HG03469 (cell line): ENCODE measurements around the gene CSF1R.
"Not testable (repeated sequence)": the region's sequence is repeated elsewhere in the genome, so short reads cannot be mapped to it uniquely, and the experiment has no call there.

ENCODE experiments used
- ATAC-seq: cut with Tn5 transposase; IDR thresholded peaks from one replicate; pipeline ENCODE4 v1.9.1; 2021; ENCODE audit warnings: mild to moderate bottlenecking, moderate library complexity, moderate number of reproducible peaks; ENCODE audit not compliant: unreplicated experiment

The CSF1R gene

DNA sequence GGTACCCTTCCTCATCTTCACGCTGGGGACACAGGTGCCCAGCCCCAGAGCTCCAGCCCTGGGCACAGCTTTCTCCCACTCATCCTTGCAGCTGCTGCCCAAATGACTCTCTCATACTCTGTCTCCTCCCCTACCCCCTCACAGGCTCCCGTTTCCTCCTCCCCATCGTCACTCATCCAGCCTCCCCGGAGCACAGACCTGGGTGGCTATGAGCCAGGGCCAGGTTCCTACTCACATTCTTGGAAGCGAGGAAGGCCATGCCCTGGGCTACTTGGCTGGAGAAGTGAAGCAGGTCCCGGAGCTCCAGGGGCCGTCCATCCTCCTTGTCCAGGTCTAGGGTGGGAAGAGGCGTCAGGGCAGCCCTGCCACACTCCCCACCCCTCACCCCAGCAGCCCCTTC lies 29.3 kb downstream of the CSF1R start:
- ATAC-seq = no peak

DNA sequence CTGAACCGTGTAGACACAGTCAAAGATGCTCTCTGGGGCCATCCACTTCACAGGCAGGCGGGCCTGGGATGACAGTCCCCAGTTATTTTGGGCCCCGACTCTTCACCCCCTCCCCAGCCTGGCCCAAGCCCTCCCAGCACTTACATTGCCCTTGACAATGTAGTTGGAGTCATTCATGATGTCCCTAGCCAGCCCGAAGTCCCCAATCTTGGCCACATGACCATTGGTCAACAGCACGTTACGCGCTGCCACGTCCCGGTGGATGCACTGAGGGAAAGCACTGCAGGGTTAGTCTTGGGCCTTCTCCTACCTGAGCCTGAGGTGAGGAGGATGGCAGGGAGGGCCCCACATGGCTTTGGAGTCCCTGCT lies 30.3 kb downstream of the CSF1R start:
- ATAC-seq = no peak

DNA sequence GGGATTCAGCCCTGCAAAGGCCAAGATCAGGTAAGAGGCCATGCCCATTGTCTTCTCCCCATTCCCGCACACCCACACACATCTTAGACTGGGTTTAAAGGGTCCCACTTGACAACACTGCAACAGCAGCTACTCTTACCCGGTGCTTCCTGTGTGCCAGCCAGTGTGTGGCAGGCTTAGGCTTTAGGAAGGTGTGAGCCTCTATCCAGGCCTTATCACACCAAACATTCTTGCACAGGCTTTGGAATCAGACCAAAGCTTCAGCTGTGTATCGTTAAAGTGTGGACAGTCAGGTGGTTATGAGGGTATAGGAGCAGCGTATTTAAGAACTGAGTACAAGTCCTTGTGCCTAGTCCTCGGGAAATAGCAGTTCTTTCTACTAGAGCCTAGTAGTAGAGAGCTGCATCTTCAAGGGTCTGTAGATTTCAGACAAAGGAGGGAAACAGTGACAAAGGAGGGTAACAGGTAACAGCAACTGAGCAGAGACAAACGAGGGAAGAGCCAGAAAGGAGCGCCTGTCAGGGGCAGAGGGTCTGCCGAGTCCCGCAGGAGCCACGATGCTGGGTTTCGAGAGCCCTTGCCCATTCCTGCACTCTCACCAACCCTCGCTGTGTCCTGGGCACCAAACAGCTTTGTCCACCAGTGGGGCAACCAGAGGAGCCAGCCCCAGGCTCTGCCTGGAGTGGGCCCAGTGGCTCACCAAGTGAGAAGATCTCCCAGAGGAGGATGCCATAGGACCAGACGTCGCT lies 30.9 kb downstream of the CSF1R start:
- no peak for ATAC-seq

DNA sequence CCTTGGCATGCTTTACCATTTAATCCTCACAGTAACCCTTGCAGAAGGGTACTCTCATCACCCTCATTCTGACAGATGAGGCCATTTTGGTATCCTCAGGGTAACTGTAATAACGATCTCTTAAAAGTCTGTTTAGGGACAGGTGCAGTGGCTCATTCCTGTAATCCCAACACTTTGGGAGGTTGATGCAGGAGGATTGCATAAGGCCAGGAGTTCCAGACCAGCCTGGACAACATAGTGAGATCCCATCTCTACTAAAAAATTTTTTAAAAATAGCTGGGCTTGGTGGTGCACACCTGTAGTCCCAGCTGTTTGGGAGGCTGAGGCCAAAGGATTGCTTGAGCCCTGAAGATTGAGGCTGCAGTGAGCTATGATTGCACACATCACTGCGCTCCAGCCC lies 31.8 kb downstream of the CSF1R start:
- ATAC-seq = no peak

DNA sequence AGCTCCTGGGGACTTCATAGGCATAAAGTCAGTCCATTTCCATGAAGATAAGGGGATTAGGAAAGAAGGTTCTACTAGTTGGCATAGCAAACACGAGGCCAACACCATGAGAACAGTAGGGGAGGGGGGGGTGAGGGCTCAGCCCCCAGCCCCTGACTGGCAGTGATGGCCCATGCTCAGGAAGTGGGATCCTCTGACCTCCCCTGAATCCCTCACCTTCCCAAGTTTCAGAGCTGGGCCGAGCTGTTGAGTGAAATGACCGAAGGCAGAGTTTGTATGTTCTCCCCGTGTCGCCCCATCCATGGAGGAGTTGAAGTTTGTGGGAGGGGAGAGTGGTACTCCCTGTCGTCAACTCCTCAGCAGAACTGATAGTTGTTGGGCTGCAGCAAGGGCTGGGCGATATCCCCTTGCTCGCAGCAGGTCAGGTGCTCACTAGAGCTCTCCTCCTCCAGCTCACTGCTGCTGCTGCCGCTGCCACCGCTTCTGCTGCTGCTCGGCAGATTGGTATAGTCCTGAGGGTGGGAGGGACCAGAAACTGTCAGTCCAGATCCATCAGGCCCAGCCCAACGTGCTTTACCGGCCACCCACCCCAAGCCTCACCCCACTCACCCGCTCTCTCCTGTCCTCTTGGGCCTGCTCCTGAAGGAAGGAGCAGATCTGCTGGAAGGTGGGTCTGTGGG lies 32.5 kb downstream of the CSF1R start:
- ATAC-seq = no peak

DNA sequence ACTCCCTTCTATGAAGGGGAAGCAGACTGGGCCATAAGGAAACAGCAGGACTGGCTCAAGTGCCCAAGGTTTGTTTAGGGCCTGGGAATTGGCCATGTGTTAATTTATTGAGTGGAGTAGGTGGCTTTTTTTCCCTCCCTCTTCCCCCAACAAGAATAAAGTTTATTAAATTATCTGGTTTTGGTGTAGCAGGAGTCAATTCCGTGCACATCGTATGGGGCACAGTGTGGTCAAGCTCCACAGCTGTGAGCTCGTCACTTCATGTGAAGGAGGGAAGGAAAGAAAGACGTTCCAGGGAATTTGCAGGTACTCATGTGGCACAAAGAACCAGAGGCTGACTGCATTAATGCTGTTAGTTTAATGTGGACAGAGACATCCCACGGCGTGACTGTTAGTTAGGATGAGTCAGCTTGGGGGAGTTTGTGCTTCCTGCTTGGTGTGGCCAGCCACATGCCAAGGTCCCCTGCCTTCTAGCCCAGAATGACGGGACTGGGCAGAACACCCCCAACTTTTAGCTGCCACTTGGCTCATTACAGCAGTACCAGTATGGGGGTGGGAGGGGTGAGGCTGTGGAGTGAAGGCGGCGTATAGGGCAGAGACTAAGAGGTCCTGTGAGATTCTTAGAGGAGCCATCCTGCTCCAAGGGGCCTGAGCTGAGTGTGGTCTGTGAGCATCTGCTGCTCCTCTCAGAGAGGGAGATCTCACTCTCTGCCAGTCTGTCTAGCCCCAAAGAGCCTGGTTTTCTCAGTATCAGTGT lies 33.2 kb downstream of the CSF1R start:
- no peak for ATAC-seq

DNA sequence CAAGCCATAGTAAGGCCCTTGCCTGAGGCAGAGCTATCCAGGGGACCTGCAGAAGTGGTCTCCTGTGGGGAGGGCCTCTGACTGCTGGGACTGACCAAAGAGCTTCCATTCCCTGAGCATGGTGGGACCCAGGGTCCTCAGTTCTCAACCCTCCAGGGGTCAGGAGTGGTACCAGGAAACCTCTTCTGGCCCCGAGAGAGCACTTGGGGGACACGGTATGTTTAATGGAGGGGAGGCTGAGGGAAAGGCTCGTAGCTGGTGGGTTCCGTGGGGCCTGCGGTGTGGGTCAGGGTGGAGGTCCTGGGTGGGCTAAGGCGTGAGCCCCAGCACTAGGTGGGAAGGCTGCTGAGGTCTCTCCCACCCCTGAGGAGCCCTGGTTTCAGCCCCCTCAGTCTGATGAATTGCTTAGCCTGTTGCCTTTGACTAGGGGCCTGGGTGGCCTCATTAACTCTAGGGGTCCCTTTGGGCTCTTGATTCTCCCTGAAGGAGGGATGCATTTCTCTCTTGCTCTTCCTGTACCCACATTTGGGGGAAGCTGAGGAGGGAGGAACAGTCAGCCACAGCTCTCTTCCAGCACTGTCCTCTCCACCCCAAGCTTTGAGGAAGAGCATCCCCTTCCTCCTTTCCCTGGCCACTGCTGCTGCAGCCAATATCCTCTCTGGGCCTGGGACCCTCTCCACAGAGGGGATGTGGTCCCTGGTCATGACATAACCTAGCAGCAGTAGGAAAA lies 34.0 kb downstream of the CSF1R start:
- ATAC-seq = no peak

DNA sequence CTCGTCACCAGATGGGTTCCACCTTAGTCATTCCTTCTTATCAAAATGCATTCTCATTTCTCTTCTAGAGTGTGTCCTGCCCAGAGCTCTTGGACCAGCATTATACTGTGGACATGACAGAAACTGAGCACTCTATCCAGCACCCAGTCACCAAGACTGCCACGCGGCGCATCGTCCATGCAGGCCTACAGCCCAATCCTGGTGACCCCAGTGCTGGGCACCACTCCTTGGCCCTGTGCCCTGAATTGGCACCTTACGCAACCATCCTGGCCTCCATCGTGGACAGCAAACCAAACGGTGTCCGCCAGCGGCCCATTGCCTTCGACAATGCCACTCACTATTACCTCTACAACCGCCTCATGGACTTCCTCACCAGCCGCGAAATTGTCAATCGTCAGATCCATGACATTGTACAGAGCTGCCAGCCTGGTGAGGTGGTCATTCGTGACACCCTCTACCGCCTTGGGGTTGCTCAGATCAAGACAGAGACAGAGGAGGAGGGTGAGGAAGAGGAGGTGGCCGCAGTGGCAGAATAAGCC lies 34.6 kb downstream of the CSF1R start:
- no peak for ATAC-seq

DNA sequence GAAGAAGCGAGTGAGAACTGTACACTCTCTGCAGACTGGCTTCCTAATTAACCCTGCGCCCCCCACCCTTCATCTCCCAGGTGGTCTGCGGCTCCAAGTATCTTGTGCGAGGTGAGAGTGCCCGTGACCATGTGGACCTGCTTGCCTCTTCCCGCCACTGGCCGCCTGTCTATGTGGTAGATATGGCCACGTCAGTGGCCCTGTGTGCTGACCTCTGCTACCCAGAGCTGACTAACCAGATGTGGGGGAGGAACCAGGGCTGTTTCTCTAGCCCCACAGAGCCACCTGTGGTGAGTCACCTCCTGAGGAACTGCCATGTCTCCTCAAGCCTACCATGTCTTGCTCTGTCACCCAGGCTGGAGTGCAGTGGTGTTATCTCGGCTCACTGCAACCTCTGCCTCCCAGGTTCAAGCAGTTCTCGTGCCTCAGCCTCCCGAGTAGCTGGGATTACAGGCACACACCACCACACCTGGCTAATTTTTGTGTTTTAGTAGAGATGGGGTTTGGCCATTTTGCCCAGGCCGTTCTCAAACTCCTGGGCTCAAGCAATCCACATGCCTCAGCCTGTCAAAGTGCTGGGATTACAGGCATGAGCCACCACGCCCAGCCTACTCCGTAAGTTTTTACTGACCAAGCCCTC lies 36.1 kb downstream of the CSF1R start:
- ATAC-seq = not testable (repeated sequence)

DNA sequence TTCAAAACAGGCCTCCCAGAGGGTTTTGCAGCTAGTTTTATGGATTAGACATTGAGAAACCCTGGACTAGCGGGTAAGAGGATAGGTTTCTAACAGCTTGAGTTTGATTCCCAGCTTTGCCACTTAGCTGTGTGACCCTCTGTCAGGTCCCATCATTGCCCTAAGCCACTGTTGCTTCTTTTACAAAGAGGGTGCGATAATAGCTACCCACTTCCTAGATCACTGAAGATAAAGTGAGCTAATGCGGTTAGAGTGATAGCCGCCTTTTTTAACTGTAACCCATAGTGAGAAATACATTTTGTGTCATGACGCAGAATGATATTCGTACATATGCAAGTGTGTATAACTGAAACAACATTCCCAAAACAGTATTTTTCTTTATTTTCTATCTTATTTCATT lies 40.3 kb downstream of the CSF1R start:
- no peak for ATAC-seq

DNA sequence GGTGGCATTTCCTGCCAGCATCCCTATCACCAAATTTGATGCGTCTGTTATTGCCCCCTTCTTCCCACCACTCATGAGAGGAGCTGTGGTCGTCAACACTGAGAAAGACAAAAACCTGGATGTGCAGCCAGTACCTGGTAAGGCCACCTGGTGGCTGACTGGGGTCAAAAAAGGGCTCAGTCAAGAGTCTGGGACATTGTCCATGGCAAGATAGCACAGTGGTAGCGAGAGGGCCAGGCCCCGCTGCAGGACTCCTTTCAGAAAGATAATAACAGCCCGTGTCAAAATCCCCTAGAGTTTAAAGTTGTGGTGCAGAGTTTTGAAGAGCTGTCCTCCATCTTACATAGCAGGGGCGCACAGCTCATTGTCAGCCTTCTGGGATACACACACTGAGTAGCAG lies 40.8 kb downstream of the CSF1R start:
- ATAC-seq = no peak

DNA sequence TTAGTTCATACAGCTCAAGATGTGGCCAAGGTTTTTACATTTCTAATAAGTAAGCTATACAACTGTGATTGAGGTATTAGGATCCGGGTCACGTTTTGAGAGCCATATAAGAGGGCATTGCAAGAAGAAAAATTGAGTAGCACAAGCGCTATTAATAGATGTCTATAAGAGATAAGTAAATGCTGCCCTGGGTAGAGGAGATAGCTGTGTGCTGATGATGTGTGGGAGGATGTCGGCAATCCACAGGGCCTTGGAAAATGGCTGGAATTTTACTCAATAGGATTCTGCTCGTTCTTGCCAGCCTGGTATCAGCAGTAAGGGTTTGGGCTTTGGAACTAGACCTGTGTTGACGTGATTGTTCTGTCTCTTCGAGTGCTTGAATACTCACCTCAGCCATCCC lies 41.6 kb downstream of the CSF1R start:
- ATAC-seq = no peak

DNA sequence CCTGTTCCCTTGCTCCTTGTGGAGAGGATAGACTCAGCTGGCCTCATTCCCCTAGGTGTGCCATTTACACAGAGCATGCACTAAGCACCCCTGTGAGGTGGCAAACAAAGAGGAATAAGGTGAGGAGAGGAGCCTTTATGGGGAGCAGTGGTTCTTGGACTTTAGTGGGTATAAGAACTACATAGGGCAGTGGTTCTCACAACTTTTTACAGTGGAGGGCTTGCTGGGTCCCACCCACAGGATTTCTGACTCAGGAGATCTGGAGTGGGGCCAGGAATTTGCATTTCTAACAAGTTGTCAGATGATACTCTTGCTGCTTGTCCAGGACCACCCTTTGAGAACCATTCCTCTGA lies 42.0 kb downstream of the CSF1R start:
- ATAC-seq = no peak

DNA sequence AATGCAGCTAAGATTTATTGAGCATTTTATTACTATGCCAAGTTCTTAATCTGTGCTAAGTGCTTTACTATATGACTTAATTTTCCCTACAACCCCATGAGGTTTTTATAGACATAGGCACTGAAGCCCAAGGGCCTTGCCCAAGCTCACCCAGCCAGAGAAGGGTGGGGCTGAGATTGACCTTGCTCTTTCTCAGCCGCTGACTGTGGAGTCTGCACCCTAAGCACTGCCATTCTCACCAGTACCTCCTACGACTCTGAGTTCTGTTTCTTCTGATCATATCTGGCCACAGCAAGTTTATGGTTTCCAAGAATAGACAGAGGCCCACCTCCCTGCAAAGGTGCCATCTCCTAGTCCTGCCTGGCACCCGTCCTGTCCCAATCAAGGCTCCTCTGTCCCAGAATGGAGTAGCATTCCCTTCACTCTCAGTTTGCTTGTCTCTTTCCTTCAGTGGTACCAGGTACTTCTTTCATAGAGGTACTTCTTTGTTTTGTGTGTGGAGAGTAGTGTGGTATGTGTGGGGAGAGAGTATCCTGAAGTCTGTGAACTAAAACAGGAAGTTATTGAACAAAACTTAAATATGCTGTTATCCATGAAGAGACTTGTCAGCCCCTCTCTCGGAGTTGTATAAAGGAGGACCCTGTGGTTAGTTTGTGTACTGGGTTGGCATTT lies 42.6 kb downstream of the CSF1R start:
- no peak for ATAC-seq

DNA sequence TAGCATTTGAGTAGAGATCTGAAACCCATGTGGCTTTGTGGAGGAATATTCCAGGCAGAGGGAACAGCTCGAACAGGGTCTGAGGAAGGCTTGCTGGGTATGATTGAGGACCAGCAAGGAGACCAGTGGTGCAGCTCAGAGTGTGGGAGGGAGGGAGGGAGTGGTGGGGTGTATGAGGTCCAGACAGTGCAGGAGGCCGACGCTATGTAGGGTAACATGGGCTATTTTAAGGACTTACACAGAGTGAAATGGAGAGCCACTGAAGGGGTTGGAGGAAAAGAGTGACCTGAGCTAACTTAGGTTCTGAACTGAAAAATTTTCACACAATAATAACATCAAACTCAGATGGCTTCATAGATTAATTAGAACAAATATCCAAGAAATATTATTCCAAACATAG lies 43.9 kb downstream of the CSF1R start:
- ATAC-seq = no peak

DNA sequence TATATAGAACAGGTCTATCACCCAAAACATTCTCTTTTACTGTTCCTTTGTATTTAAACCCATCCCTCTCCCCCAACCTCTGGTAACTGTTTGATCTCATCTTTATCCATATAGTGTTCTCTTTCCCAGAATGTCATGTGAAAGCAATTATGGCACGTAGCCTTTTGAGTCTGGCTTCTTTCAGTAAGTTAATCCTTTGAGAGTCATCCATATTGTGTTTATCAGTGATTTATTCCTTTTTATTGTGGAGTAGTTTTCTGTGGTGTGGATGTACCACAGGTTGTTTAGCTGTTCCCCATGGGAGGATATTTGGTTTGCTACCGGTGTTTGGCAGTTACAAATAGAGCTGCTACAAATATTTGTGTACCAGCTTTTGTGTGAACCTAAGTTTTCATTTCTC lies 47.8 kb downstream of the CSF1R start:
- no peak for ATAC-seq

DNA sequence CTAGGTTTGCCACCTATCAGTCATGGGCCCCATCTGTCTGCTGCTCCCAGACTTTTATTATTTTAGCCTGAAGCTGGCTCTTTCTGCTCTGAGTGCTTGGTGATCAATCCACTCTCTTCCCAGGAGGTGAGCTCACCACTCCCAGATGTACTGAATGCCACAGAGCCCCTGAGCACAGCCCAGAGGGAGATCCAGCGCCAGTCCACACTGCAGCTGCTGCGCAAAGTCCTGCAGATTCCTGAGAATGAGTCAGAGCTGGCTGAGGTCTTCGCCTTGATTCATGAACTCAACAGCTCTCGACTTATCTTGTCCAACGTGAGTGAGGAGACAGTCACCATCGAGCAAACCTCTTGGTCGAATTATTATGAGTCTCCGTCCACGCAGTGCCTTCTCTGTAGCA lies 49.8 kb downstream of the CSF1R start:
- no peak for ATAC-seq

DNA sequence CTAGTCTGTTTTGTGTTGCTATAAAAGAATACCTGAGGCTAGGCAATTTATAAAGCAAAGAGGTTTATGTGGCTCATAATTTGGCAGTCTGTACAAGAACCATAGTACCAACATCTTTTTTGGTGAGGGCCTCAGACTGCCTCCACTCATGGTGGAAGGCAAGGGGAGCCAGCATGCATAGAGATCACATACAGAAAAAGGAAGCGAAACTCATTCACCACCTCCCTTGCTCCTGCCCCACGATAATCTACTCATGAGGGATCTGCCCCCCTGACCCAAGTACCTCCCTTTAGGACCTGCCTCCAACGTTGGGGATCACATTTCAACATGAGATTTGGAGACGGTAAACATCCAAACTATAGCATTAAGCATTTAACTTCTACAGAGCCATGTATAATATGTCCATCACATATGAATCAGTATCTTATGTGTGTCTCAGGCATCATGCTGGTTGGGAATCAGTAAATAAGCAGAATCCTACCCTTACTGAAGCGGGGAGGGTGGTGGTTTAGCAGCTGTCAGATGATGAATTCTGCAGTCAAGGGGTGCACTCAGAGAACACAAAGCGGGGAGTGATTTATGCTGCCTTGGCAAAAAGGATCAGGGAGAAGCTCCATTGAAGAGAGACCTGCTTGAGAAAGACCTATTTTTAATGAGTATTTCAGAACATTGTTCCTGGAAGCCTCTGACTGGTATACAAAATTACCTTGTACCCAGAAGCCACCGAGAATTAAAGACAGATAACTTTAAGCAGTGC lies 51.0 kb downstream of the CSF1R start:
- ATAC-seq = peak; percentile 70

DNA sequence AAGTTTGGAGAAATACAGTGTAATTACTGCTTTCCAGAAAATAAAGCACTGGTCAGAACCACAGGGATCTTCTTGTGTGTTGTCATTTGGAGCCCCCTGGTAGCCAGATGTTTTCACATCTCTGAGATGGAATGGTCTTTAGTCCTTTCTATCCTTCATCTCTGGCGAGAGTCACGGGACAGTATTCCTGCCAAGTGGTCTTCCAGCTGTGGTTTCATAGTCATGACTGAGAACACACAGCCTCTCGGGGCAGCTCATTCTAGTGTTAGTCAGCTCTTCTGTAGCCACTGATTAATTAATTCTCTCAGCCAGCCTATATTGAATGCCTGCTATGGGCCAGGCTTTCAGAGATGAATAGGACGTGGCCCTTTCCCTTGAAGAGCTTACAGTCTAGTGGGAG lies 51.7 kb downstream of the CSF1R start:
- ATAC-seq = no peak
